Body of pancreas (tissue), 4 donors: Measurements from ENCODE around the gene RAI1. TPM values are rescaled to one million over a fixed set of nuclear protein-coding genes. Genes with fewer than 3 reads are reported as not detected.

Source experiments
- ATAC-seq: fragments of 150-250 bp; one replicate; pipeline ENCODE4 v1.9.1; 2016
- DNase-seq, 4 donors: peaks; one replicate each; pipeline ENCODE4 v3.0.0-alpha.2; 2019
- H3K27ac ChIP-seq, 4 donors: fragments of 200-600 bp; sonication (generic); 1 replicate in 3 of 4; 2 replicates in 1 of 4; pipeline versions ENCODE4 v1.5.1 to v1.6.1; 2016 to 2019; ENCODE audit warnings: mild to moderate bottlenecking in 1 of 4, mixed read lengths in 1 of 4, moderate library complexity in 1 of 4
- H3K27me3 ChIP-seq, 2 donors: fragments of 200-600 bp; sonication (generic); one replicate each; pipeline ENCODE4 v1.6.0; 2016; ENCODE audit warnings: mild to moderate bottlenecking in 1 of 2
- H3K36me3 ChIP-seq, 2 donors: fragments of 200-600 bp; sonication (generic); replicated peaks in 1 of 2; 2 replicates each; pipeline ENCODE4 v1.5.1; 2016; ENCODE audit warnings: low read depth in 2 of 2; ENCODE audit not compliant: insufficient read depth in 1 of 2
- H3K4me1 ChIP-seq: fragments of 200-600 bp; sonication (generic); one replicate; pipeline ENCODE4 v1.6.0; 2016
- H3K4me3 ChIP-seq, 2 donors: fragments of 200-600 bp; sonication (generic); 1 replicate in 1 of 2; 2 replicates in 1 of 2; pipeline ENCODE4 v1.5.1; 2016 to 2019
- H3K9me3 ChIP-seq, 3 donors: fragments of 200-600 bp; sonication (generic); 1 replicate in 2 of 3; 2 replicates in 1 of 3; pipeline ENCODE4 v1.5.1; 2016
- CTCF ChIP-seq, 7 experiments: fragments of 450-650 bp in 4 of 7; fragments of 200-600 bp in 3 of 7; sonication (generic) in 3 of 7; IDR thresholded peaks; one replicate each; pipeline ENCODE4 v1.5.1; 2016 to 2019; ENCODE audit warnings: antibody characterized with exemption in 7 of 7
- POLR2A ChIP-seq, 3 donors: fragments of 450-650 bp; IDR thresholded peaks; one replicate each; pipeline ENCODE4 v1.6.1; 2016; ENCODE audit warnings: antibody characterized with exemption in 3 of 3, mild to moderate bottlenecking in 2 of 3
- WGBS, 2 donors: methylation state at CpG; one replicate each; pipeline ENCODE4 v1.1.5; 2017; 5-methylcytosine and 5-hydroxymethylcytosine counted together
- intact Hi-C: fragments of 100-400 bp; cut with DNase I; formaldehyde crosslinking; loops from one replicate; pipeline ENCODE4 v1.15.1; 2023
- total RNA-seq, 2 donors: library from RNA; depleted of rRNA; stranded (reverse); fragments of >200 nt; gene quantifications; one replicate each; pipeline ENCODE4 v1.1.0, GENCODE V29; 2016

RAI1 gene
- total RNA-seq, 2 donors from 2014 or later = 16.3 to 41.5 TPM

GRCh38 chr17:17726458-17727060, 45.3 kb downstream of the RAI1 start:
- Histone ChIP-seq H3K27ac (no peak overlapping the region), H3K9me3 (no peaks in the 10 kb centered on the region), H3K36me3 (no peaks in the 10 kb centered on the region), H3K27me3 (no peaks in the 10 kb centered on the region), H3K4me3 (no peak overlapping the region), H3K4me1 (peaks cover 14% of the 10 kb centered on the region)
- 58 to 76% methylated on average over 6 of the region's 6 CpGs for WGBS, 2 donors
- no peak for TF ChIP-seq POLR2A (IDR thresholded peaks at IDR 0.05)
- TF ChIP-seq CTCF (IDR thresholded peaks at IDR 0.05) = no peak
- intact Hi-C loops = no loop called here
- DNase-seq = no peak
- no peak for ATAC-seq

GRCh38 chr17:17727111-17727659, 45.9 kb downstream of the RAI1 start:
- H3K4me3 ChIP-seq = no peak overlapping the region
- DNase-seq (no peak), ATAC-seq (no peak)
- H3K27me3 ChIP-seq = no peaks in the 10 kb centered on the region
- H3K36me3 ChIP-seq = no peaks in the 10 kb centered on the region
- H3K27ac ChIP-seq = no peak overlapping the region
- WGBS, 2 donors = 69 to 85% methylated on average over 5 to 13 of the region's 13 CpGs
- intact Hi-C loops = no loop called here
- no peaks in the 10 kb centered on the region for H3K9me3 ChIP-seq
- no peak for TF ChIP-seq POLR2A (IDR thresholded peaks at IDR 0.05)
- TF ChIP-seq CTCF (IDR thresholded peaks at IDR 0.05) = no peak
- peaks cover 10% of the 10 kb centered on the region for H3K4me1 ChIP-seq

- ATAC-seq (no peak), DNase-seq (no peak)
- intact Hi-C loops = no loop called here
- Histone ChIP-seq H3K27ac (peak overlapping the region in 1 of 4 donors; percentile 8), H3K27me3 (no peaks in the 10 kb centered on the region), H3K4me3 (no peak overlapping the region), H3K4me1 (peaks cover under 1% of the 10 kb centered on the region), H3K36me3 (no peaks in the 10 kb centered on the region), H3K9me3 (no peaks in the 10 kb centered on the region)
- TF ChIP-seq CTCF (IDR thresholded peaks at IDR 0.05) = no peak
- TF ChIP-seq POLR2A (IDR thresholded peaks at IDR 0.05) = no peak
- WGBS, 2 donors = 84% methylated on average over 10 of the region's 10 CpGs
Measured at GRCh38 chr17:17728146-17728545, 46.9 kb downstream of the RAI1 start.

- H3K4me3 ChIP-seq = no peak overlapping the region
- no peak overlapping the region for H3K27ac ChIP-seq
- no peaks in the 10 kb centered on the region for H3K27me3 ChIP-seq
- no peaks in the 10 kb centered on the region for H3K4me1 ChIP-seq
- ATAC-seq = no peak
- H3K36me3 ChIP-seq = no peaks in the 10 kb centered on the region
- H3K9me3 ChIP-seq = no peaks in the 10 kb centered on the region
- TF ChIP-seq CTCF (IDR thresholded peaks at IDR 0.05) = no peak
- TF ChIP-seq POLR2A (IDR thresholded peaks at IDR 0.05) = no peak
- WGBS, 2 donors = 78 to 100% methylated on average over 1 to 10 of the region's 10 CpGs
- peak in 1 of 4 donors; percentile 71 for DNase-seq
- intact Hi-C loops = no loop called here
Measured at GRCh38 chr17:17728550-17729251, 47.4 kb downstream of the RAI1 start.
